K562 (cell line): Measurements from ENCODE around the gene CAPN7. TPM values are rescaled to one million over a fixed set of nuclear protein-coding genes. Genes with fewer than 3 reads are reported as not detected.

Experiments
- ARNT ChIP-seq, 2 experiments: fragments of 450-650 bp; IDR thresholded peaks; 2 replicates each; pipeline ENCODE4 v1.6.1; 2016; ENCODE audit warnings: mild to moderate bottlenecking in 1 of 2
- EGR1 ChIP-seq: fragments of 450-650 bp; conservative IDR thresholded peaks from 2 replicates; pipeline ENCODE4 v1.6.1; 2017; ENCODE audit warnings: mild to moderate bottlenecking
- EHMT2 ChIP-seq: fragments of 450-650 bp; IDR thresholded peaks from 2 replicates; pipeline ENCODE4 v1.6.1; 2018; ENCODE audit warnings: antibody characterized with exemption
- ESRRA ChIP-seq: fragments of 450-650 bp; IDR thresholded peaks from 2 replicates; pipeline ENCODE4 v1.6.1; 2014; ENCODE audit warnings: low read depth, mild to moderate bottlenecking, moderate library complexity, borderline replicate concordance
- HDAC3 ChIP-seq: fragments of 450-650 bp; IDR thresholded peaks from 2 replicates; pipeline ENCODE4 v1.6.1; 2018; ENCODE audit warnings: borderline replicate concordance, mild to moderate bottlenecking, moderate library complexity; ENCODE audit not compliant: partially characterized antibody
- NCOA1 ChIP-seq: fragments of 450-650 bp; IDR thresholded peaks from 2 replicates; pipeline ENCODE4 v1.6.1; 2016; ENCODE audit warnings: low read depth
- NR2F6 ChIP-seq: fragments of 450-650 bp; formaldehyde crosslinking; IDR thresholded peaks from 2 replicates; pipeline ENCODE4 v1.4.0; 2020; ENCODE audit warnings: mild to moderate bottlenecking
- NRF1 ChIP-seq, 2 experiments: fragments of 450-650 bp; IDR thresholded peaks in 1 of 2; conservative IDR thresholded peaks in 1 of 2; 2 replicates each; pipeline ENCODE4 v1.6.1; 2014; ENCODE audit warnings: mild to moderate bottlenecking in 2 of 2
- POLR2G ChIP-seq: fragments of 200-400 bp; formaldehyde crosslinking; IDR thresholded peaks from 2 replicates; pipeline ENCODE4 v1.6.1; 2017; ENCODE audit warnings: low read depth, mild to moderate bottlenecking, antibody characterized with exemption, low read length, moderate library complexity
- SIN3B ChIP-seq: fragments of 450-650 bp; IDR thresholded peaks from 2 replicates; pipeline ENCODE4 v1.6.1; 2017; ENCODE audit warnings: low read depth, mild to moderate bottlenecking, moderate library complexity
- SLC30A9 ChIP-seq: fragments of 250-450 bp; sonication (Bioruptor Pico); IDR thresholded peaks from 2 replicates; pipeline ENCODE4 v1.8.0; 2022; ENCODE audit warnings: mild to moderate bottlenecking, moderate library complexity
- SMAD4 ChIP-seq: fragments of 250-450 bp; sonication (Bioruptor Pico); conservative IDR thresholded peaks from 2 replicates; pipeline ENCODE4 v1.8.0; 2021; ENCODE audit warnings: inconsistent platforms, mild to moderate bottlenecking, moderate library complexity
- TEAD4 ChIP-seq, 2 experiments: sonication (generic) in 1 of 2; formaldehyde crosslinking in 1 of 2; IDR thresholded peaks; 2 replicates each; pipeline versions ENCODE4 v1.6.1 to v1.8.0; 2012 to 2022; ENCODE audit warnings: borderline replicate concordance in 1 of 2, inconsistent platforms in 1 of 2, low read length in 1 of 2, mild to moderate bottlenecking in 1 of 2, missing genetic modification reagents in 1 of 2
- polyA plus RNA-seq, 8 experiments: library from polyadenylated mRNA; depleted of rRNA in 4 of 8; stranded (reverse) in 5 of 8; unstranded in 3 of 8; fragments of >200 nt; fragmentation: Nextera tagmentation in 2 of 8; fragmentation: Illumina TruSeq in 1 of 8; extraction: Ambion mirVana in 2 of 8; extraction: Trizol in 1 of 8; gene quantifications; 2 replicates each; pipeline versions ENCODE4 v1.2.1 to v1.2.3, GENCODE V29; 2011 to 2014; ENCODE audit warnings: inconsistent platforms in 1 of 8, missing spikeins in 1 of 8
- total RNA-seq, 7 experiments: library from RNA; depleted of rRNA in 6 of 7; stranded (reverse); fragments of >200 nt in 6 of 7; fragmentation: Illumina TruSeq in 2 of 7; extraction: Trizol in 2 of 7; gene quantifications; 2 replicates each; pipeline versions ENCODE4 v1.2.1 to v1.2.3, GENCODE V29; 2011 to 2021; ENCODE audit warnings: low replicate concordance in 1 of 7
- TF ChIP-seq, protein P1 (sequence below), 3 experiments: fragments of 200-800 bp in 1 of 3; sonication (Bioruptor generic) in 1 of 3; sonication (generic) in 1 of 3; formaldehyde crosslinking in 1 of 3; IDR thresholded peaks; 2 replicates each; pipeline versions ENCODE4 v1.6.1 to v1.8.0; 2016 to 2022; ENCODE audit warnings: mild to moderate bottlenecking in 2 of 3, missing compliant biosample characterization in 2 of 3, missing genetic modification characterization in 2 of 3, missing genetic modification reagents in 1 of 3
- TF ChIP-seq, protein P2 (sequence below): fragments of 250-450 bp; sonication (Bioruptor Pico); IDR thresholded peaks from 2 replicates; pipeline ENCODE4 v1.4.0; 2020; ENCODE audit warnings: mild to moderate bottlenecking, moderate library complexity
- TF ChIP-seq, protein P3 (sequence below): fragments of 450-650 bp; formaldehyde crosslinking; IDR thresholded peaks from 2 replicates; pipeline ENCODE4 v1.4.0; 2020; ENCODE audit warnings: mild to moderate bottlenecking, moderate library complexity
- TF ChIP-seq, protein P4 (sequence below), 2 experiments: fragments of 200-800 bp in 1 of 2; sonication (Bioruptor generic) in 1 of 2; sonication (generic) in 1 of 2; formaldehyde crosslinking in 1 of 2; IDR thresholded peaks in 1 of 2; conservative IDR thresholded peaks in 1 of 2; 2 replicates each; pipeline versions ENCODE4 v1.5.0 to v1.6.1; 2016 to 2020; ENCODE audit warnings: missing compliant biosample characterization in 1 of 2, missing genetic modification characterization in 1 of 2, missing genetic modification reagents in 1 of 2

CAPN7 gene
- total and polyA plus RNA-seq, 9 of the 15 experiments (the other 6 are each of a cell fraction or from before 2014, with no cell fraction given) = 6.5 to 42.7 (median 32.7) TPM

DNA sequence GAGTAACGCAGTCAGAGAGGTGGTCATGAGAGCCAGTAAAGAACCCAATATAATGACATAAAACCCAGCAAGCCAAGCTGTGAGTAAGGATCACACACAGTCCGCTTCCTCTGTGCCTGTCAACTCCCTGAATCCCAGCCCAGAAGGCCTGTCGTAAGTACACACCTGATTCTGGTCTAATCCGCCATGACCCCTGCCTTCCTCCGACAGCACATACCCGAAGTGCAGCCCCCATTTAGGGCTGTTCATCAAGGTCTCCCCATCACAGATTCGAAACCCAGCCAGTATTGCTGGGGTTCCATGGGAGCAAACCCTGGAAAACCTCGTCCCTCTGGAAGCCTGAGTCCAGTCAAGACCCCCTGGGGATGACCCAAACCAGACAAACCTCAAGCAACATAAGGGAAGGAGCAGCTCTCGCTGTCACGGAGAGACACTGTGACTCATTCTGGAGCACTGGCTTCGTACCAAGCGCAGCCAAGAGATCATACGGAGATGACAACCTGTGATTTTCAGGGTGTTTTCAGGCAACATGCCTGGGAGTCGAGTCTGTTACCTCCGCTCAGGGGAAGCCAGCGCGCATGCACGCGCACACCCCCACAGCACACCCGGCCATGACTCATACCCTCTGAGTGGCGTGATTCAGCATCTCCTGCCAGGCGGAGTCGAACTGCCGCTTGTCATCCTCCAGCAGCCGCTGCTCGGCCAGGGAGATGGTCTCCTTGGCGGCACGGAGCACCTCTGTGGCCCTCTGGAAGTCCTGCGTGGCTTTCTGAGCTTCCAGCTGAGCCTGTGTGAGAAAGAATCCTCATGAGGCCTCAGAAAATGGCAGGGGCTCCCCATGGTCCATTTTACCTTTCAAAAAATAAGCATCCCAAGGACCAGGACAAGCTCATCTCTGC, 63.3 kb downstream of the CAPN7 start (continued):
- TF ChIP-seq NR2F6 (no peak), SLC30A9 (CRISPR knock-in tag) (no peak), SIN3B (no peak), SMAD4 (CRISPR knock-in tag) (peak; percentile 86), NCOA1 (peak; percentile 80), POLR2G (peak; percentile 88), ARNT (IDR thresholded peaks at IDR 0.05) (peak; percentile 18 to 87; a peak in 2 of 4 replicates), ESRRA (peak; percentile 33; the same call in 1 of the 2 replicates), HDAC3 (no peak), EGR1 (peak; percentile 92), NRF1 (conservative IDR thresholded peaks at IDR 0.05 in 1 of 2, IDR thresholded peaks at IDR 0.05 in 1 of 2) (peak; percentile 98 to 99), EHMT2 (no peak), TEAD4 (IDR thresholded peaks at IDR 0.05; ENCODE audit: low read length) (peak; percentile 72), TEAD4 (CRISPR knock-in tag; IDR thresholded peaks at IDR 0.05; ENCODE audit: borderline replicate concordance) (no peak)
- TF ChIP-seq, protein P1, sequence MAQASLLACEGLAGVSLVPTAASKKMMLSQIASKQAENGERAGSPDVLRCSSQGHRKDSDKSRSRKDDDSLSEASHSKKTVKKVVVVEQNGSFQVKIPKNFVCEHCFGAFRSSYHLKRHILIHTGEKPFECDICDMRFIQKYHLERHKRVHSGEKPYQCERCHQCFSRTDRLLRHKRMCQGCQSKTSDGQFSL (CRISPR knock-in tag; IDR thresholded peaks at IDR 0.05) = peak; percentile 97
- TF ChIP-seq, protein P1 (tag; IDR thresholded peaks at IDR 0.05) = peak in 1 of 2 experiments; percentile 88; a peak in 2 of 4 replicates
- TF ChIP-seq, protein P2, sequence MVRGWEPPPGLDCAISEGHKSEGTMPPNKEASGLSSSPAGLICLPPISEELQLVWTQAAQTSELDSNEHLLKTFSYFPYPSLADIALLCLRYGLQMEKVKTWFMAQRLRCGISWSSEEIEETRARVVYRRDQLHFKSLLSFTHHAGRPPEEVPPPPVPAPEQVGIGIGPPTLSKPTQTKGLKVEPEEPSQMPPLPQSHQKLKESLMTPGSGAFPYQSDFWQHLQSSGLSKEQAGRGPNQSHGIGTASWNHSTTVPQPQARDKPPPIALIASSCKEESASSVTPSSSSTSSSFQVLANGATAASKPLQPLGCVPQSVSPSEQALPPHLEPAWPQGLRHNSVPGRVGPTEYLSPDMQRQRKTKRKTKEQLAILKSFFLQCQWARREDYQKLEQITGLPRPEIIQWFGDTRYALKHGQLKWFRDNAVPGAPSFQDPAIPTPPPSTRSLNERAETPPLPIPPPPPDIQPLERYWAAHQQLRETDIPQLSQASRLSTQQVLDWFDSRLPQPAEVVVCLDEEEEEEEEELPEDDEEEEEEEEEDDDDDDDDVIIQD (CRISPR knock-in tag) = no peak
- TF ChIP-seq, protein P3, sequence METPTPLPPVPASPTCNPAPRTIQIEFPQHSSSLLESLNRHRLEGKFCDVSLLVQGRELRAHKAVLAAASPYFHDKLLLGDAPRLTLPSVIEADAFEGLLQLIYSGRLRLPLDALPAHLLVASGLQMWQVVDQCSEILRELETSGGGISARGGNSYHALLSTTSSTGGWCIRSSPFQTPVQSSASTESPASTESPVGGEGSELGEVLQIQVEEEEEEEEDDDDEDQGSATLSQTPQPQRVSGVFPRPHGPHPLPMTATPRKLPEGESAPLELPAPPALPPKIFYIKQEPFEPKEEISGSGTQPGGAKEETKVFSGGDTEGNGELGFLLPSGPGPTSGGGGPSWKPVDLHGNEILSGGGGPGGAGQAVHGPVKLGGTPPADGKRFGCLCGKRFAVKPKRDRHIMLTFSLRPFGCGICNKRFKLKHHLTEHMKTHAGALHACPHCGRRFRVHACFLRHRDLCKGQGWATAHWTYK (CRISPR knock-in tag) = peak; percentile 65; the same call in 1 of the 2 replicates
- TF ChIP-seq, protein P4, sequence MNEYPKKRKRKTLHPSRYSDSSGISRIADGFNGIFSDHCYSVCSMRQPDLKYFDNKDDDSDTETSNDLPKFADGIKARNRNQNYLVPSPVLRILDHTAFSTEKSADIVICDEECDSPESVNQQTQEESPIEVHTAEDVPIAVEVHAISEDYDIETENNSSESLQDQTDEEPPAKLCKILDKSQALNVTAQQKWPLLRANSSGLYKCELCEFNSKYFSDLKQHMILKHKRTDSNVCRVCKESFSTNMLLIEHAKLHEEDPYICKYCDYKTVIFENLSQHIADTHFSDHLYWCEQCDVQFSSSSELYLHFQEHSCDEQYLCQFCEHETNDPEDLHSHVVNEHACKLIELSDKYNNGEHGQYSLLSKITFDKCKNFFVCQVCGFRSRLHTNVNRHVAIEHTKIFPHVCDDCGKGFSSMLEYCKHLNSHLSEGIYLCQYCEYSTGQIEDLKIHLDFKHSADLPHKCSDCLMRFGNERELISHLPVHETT (CRISPR knock-in tag; conservative IDR thresholded peaks at IDR 0.05 in 1 of 2, IDR thresholded peaks at IDR 0.05 in 1 of 2) = 0 out of 4 replicates have a peak, but pooled peaks of 1 of the 2 experiments have one; percentile 41
